Measurements from ENCODE around the gene OR3A3. TPM values are rescaled to one million over a fixed set of nuclear protein-coding genes. Genes with fewer than 3 reads are reported as not detected.

The OR3A3 gene
- total and polyA plus RNA-seq, 2 of the 8 experiments (the other 6 are each of a cell fraction or from before 2014, with no cell fraction given), result not detected

DNA sequence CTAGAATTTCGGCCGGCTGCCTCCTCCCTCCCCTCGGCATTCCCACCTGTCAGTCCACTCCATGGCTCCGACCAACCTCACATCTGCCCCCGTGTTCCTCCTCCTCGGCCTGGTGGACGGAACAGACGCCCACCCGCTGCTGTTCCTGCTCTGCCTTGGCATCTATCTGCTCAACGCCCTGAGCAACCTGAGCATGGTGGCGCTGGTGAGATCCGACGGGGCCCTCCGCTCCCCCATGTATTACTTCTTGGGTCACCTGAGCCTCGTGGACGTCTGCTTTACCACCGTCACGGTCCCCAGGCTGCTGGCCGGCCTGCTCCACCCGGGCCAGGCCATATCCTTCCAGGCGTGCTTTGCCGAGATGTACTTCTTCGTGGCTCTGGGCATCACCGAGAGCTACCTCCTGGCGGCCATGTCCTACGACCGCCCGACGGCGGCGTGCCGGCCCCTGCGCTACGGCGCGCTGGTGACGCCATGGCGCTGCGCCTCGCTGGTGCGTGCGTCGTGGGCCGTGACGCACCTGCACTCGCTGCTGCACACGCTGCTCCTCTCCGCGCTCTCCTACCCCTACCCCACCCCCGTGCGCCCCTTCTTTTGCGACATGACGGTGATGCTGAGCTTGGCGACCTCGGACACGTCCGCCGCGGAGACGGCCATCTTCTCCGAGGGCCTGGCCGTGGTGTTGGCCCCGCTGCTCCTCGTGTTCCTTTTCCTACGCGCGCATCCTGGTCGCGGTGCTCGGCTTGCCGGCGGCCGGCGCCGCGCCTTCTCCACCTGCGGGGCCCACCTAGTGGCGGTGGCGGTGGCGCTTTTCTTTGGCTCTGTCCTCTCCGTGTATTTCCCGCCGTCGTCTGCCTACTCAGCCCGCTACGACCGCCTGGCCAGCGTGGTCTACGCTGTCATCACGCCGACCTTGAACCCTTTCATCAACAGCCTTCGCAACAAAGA is 25.0 kb upstream of the OR3A3 start, which contains the start of gene OR3A2 (continued):
- no peak for TF ChIP-seq SIRT6 (IDR thresholded peaks at IDR 0.05; ENCODE audit: low read length)
- TF ChIP-seq TBP (IDR thresholded peaks at IDR 0.05; ENCODE audit: low read depth, low read length), result no peak
- TF ChIP-seq SP1 (IDR thresholded peaks at IDR 0.05; ENCODE audit: low read depth, low read length), result no peak
